Type B pancreatic cell (in vitro differentiated cells): ENCODE measurements around the gene RPL10A. TPM values are rescaled to one million over a fixed set of nuclear protein-coding genes. Genes with fewer than 3 reads are reported as not detected.

Experiments
- DNase-seq: peaks from one replicate; pipeline ENCODE4 v3.0.0; 2021; ENCODE audit warnings: mixed read lengths; ENCODE audit not compliant: unreplicated experiment; ENCODE audit errors: extremely low spot score
- H3K27ac Mint-ChIP-seq: 2 replicates; pipeline ENCODE4 v1.8.0; 2021; ENCODE audit warnings: mild to moderate bottlenecking, mixed read lengths
- H3K27me3 Mint-ChIP-seq: 2 replicates; pipeline ENCODE4 v1.8.0; 2021; ENCODE audit warnings: mixed read lengths
- H3K36me3 Mint-ChIP-seq: 2 replicates; pipeline ENCODE4 v1.8.0; 2021; ENCODE audit warnings: mixed read lengths
- H3K4me1 Mint-ChIP-seq: one replicate; pipeline ENCODE4 v1.8.0; 2021; ENCODE audit warnings: mixed read lengths; ENCODE audit not compliant: unreplicated experiment
- H3K4me3 Mint-ChIP-seq: 2 replicates; pipeline ENCODE4 v1.8.0; 2021; ENCODE audit warnings: mild to moderate bottlenecking, mixed read lengths
- H3K9me3 Mint-ChIP-seq: 2 replicates; pipeline ENCODE4 v1.8.0; 2021; ENCODE audit warnings: mixed read lengths
- CTCF ChIP-seq: fragments of 200-600 bp; sonication (generic); conservative IDR thresholded peaks from 2 replicates; pipeline ENCODE4 v1.5.0; 2021; ENCODE audit warnings: antibody characterized with exemption, mild to moderate bottlenecking
- total RNA-seq: library from RNA; stranded (reverse); gene quantifications from 2 replicates; pipeline ENCODE4 v1.2.1, GENCODE V29; 2021; ENCODE audit warnings: low replicate concordance

Gene RPL10A
- total RNA-seq, 1 donor from 2014 or later: 1,808 TPM

DNA sequence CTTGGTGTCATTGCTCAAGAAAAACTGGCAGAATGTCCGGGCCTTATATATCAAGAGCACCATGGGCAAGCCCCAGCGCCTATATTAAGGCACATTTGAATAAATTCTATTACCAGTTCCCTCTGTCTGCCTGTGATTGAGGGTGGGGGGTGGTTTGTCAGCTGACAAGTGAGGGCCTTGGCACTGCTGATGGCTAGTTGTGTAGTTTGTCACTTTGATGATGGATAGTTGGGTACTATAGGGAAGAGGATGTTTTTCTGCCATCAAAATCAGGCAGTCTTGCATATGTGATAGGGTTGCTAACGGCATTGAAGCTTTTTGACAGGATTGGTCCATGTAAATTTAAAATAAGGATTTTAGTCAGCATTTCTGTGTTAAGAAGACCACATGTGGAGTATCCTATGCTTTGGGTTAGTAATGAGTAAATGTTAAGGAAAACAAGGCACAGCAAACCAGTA, 2.5 kb downstream of the RPL10A start:
- H3K27me3 Mint-ChIP-seq: peaks cover 3% of the 10 kb centered on the region
- peaks cover 20% of the 10 kb centered on the region for H3K36me3 Mint-ChIP-seq
- H3K9me3 Mint-ChIP-seq: no peaks in the 10 kb centered on the region
- no peak for TF ChIP-seq CTCF
- H3K4me3 Mint-ChIP-seq: peak overlapping the region; percentile 94
- DNase-seq: no peak
- H3K27ac Mint-ChIP-seq: peak overlapping the region; percentile 96
- H3K4me1 Mint-ChIP-seq: peaks cover 29% of the 10 kb centered on the region

- peaks cover 29% of the 10 kb centered on the region for H3K4me1 Mint-ChIP-seq
- peaks cover 20% of the 10 kb centered on the region for H3K36me3 Mint-ChIP-seq
- H3K27ac Mint-ChIP-seq: peak overlapping the region; percentile 96
- no peak for DNase-seq
- H3K27me3 Mint-ChIP-seq: peaks cover 3% of the 10 kb centered on the region
- no peak for TF ChIP-seq CTCF
- peak overlapping the region; percentile 61 for H3K4me3 Mint-ChIP-seq
- no peaks in the 10 kb centered on the region for H3K9me3 Mint-ChIP-seq
These were observed 3.7 kb downstream of the RPL10A start for GRCh38 chr6:35471836-35472345.

GRCh38 chr6:35473075-35473849, 5.1 kb downstream of the RPL10A start:
- Mint-ChIP-seq H3K9me3 (no peaks in the 10 kb centered on the region), H3K36me3 (peaks cover 20% of the 10 kb centered on the region), H3K27me3 (peaks cover 3% of the 10 kb centered on the region), H3K4me1 (peaks cover 29% of the 10 kb centered on the region), H3K4me3 (peak overlapping the region; percentile 51), H3K27ac (peak overlapping the region; percentile 75)
- no peak for TF ChIP-seq CTCF
- no peak for DNase-seq

DNA sequence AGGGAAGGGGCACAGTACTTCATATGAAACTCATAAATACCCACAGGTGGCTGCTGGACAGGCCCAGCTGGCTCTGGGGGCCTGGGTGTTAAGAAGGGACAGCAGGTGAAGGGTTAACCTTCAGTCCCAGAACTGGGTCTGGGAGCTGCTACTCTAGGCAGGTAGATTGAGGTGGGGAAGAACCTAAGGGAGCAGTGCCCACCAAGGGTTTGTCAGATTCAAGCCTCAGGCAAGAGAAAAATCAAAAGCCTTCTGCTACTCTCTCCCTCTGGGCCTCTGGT, 5.6 kb downstream of the RPL10A start:
- H3K9me3 Mint-ChIP-seq: no peaks in the 10 kb centered on the region
- H3K36me3 Mint-ChIP-seq: peaks cover 20% of the 10 kb centered on the region
- no peak for DNase-seq
- H3K27ac Mint-ChIP-seq: peak overlapping the region; percentile 75
- H3K4me3 Mint-ChIP-seq: no peak overlapping the region
- H3K27me3 Mint-ChIP-seq: peaks cover 3% of the 10 kb centered on the region
- peaks cover 29% of the 10 kb centered on the region for H3K4me1 Mint-ChIP-seq
- no peak for TF ChIP-seq CTCF

- H3K4me1 Mint-ChIP-seq: peaks cover 27% of the 10 kb centered on the region
- H3K27ac Mint-ChIP-seq: peak overlapping the region; percentile 75
- no peak for TF ChIP-seq CTCF
- peaks cover 3% of the 10 kb centered on the region for H3K27me3 Mint-ChIP-seq
- no peak overlapping the region for H3K4me3 Mint-ChIP-seq
- H3K36me3 Mint-ChIP-seq: peaks cover 18% of the 10 kb centered on the region
- no peaks in the 10 kb centered on the region for H3K9me3 Mint-ChIP-seq
- no peak for DNase-seq
These were observed 6.1 kb downstream of the RPL10A start for GRCh38 chr6:35474131-35474941.
